Suprapubic skin (tissue), 4 donors: ENCODE results near the gene LRCH1. TPM values are rescaled to one million over a fixed set of nuclear protein-coding genes. Genes with fewer than 3 reads are reported as not detected.

Experiments
- DNase-seq, 2 donors: peaks; one replicate each; pipeline ENCODE4 v3.0.0-alpha.2; 2019; ENCODE audit warnings: low spot score in 2 of 2
- H3K27ac ChIP-seq: fragments of 200-600 bp; sonication (generic); one replicate; pipeline ENCODE4 v1.5.1; 2019
- H3K27me3 ChIP-seq: fragments of 200-600 bp; sonication (generic); one replicate; pipeline ENCODE4 v1.5.1; 2019
- H3K36me3 ChIP-seq: fragments of 200-600 bp; sonication (generic); one replicate; pipeline ENCODE4 v1.5.1; 2019
- H3K4me1 ChIP-seq: fragments of 200-600 bp; sonication (generic); one replicate; pipeline ENCODE4 v1.5.1; 2019
- H3K4me3 ChIP-seq: fragments of 200-600 bp; sonication (generic); one replicate; pipeline ENCODE4 v1.5.1; 2019; ENCODE audit warnings: mild to moderate bottlenecking
- H3K9me3 ChIP-seq: fragments of 200-600 bp; sonication (generic); one replicate; pipeline ENCODE4 v1.5.1; 2019
- EP300 ChIP-seq: sonication (generic); formaldehyde crosslinking; IDR thresholded peaks from one replicate; pipeline ENCODE4 v1.6.1; 2017; ENCODE audit warnings: antibody characterized with exemption
- POLR2A ChIP-seq, 2 donors: fragments of 450-650 bp; IDR thresholded peaks; one replicate each; pipeline ENCODE4 v1.6.1; 2017; ENCODE audit warnings: antibody characterized with exemption in 2 of 2, mild to moderate bottlenecking in 2 of 2, moderate library complexity in 2 of 2
- POLR2AphosphoS5 ChIP-seq, 3 donors: sonication (generic); formaldehyde crosslinking; IDR thresholded peaks; one replicate each; pipeline ENCODE4 v1.6.1; 2017; ENCODE audit warnings: antibody characterized with exemption in 3 of 3
- WGBS: methylation state at CpG from one replicate; pipeline ENCODE4 v1.1.5; 2018; 5-methylcytosine and 5-hydroxymethylcytosine counted together
- total RNA-seq, 4 donors: library from RNA; depleted of rRNA; stranded (reverse); fragments of >200 nt; gene quantifications; one replicate each; pipeline ENCODE4 v1.1.0, GENCODE V29; 2016
- TF ChIP-seq, protein P1 (sequence below), 2 donors: fragments of 200-600 bp in 1 of 2; fragments of 450-650 bp in 1 of 2; sonication (generic) in 1 of 2; IDR thresholded peaks; one replicate each; pipeline ENCODE4 v1.5.1; 2016 to 2019; ENCODE audit warnings: antibody characterized with exemption in 2 of 2, mild to moderate bottlenecking in 1 of 2, moderate library complexity in 1 of 2

LRCH1 gene
- total RNA-seq, 4 donors from 2014 or later = 29.1 to 44.7 (median 34.9) TPM

DNA sequence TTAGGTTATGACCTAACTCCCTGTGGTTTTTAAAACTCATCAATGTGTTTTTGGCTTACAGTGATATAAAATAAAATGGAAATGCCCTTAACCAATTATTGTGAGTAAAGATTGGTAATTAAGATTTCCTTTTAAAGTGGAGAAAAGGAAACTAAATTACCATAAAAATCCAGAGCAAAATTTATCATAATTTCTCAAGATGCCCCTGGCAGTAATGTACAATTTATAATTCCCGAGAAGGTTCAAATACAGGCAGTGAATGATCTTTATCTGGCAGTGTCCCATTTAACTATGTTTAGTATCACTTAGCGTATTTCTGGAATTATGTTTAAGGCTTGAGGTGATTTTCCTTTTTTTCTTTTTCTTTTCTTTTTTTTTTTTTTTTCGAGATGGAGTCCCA lies 182.5 kb downstream of the LRCH1 start:
- 70% methylated on average over 3 of the region's 3 CpGs for WGBS

DNA sequence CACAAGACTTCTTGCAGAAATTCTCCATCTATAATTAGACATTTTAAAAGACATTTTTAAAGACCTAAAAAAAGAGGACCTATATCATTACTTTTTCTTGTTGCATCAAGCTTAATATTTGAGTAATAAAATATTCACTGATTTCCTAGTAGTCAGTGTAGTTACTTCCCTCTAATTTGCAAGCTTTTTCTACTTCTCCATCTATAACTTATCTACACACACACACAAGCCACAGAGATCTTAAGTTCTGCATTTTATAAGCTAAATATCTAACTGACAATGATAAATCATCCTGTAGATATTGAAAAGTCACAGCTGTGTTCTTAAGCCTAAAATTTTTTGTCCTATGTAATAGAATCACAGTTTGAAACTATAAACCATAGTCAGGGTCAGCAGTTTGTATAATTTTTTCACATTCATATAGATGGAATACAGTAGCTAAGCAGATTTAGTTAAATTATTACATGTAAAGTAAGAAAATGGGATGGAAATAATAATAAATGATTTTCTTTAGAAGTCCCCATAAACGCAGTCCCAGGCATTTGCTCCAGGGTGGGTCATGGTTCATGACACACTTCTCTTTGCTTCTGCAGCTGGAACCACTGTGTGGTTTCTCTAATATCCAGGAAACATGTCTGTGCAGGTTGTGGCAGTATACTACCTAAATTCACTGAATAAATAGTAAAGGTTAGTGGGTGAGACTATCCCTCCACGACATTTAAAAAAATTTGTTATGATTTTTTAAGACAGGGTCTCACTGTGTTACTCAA lies 183.8 kb downstream of the LRCH1 start:
- 73% methylated on average over 2 of the region's 2 CpGs for WGBS

More for the DNA sequence above, 182.5 kb downstream of the LRCH1 start:
- peaks cover 60% of the 10 kb centered on the region for H3K36me3 ChIP-seq
- no peaks in the 10 kb centered on the region for H3K9me3 ChIP-seq
- no peaks in the 10 kb centered on the region for H3K4me1 ChIP-seq
- no peak overlapping the region for H3K4me3 ChIP-seq
- no peak overlapping the region for H3K27ac ChIP-seq
- TF ChIP-seq POLR2A (IDR thresholded peaks at IDR 0.05) (no peak), EP300 (no peak), POLR2AphosphoS5 (IDR thresholded peaks at IDR 0.05) (no peak)
- no peak for DNase-seq
- H3K27me3 ChIP-seq = no peaks in the 10 kb centered on the region

DNA sequence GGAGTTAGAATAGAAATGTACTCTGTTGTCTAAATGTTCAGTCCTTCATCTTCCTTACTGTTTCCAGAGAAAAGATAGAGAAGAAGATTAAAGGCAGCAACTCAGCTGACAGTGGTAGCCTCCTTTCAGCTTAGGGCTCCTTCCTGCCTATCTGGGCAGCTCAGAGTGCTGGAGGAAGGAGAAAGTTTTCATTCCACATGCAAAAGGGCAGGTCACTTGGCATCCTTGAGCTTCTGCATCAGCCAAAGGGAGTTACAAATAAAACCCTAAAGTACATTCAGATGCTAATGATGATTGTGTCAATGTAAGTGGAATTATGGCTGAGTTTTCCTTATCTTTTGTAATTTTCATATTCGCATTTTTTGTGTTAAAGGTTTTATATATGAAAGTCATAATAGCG lies 185.1 kb downstream of the LRCH1 start:
- TF ChIP-seq EP300 (no peak), POLR2AphosphoS5 (IDR thresholded peaks at IDR 0.05) (no peak), POLR2A (IDR thresholded peaks at IDR 0.05) (no peak)
- TF ChIP-seq, protein P1, sequence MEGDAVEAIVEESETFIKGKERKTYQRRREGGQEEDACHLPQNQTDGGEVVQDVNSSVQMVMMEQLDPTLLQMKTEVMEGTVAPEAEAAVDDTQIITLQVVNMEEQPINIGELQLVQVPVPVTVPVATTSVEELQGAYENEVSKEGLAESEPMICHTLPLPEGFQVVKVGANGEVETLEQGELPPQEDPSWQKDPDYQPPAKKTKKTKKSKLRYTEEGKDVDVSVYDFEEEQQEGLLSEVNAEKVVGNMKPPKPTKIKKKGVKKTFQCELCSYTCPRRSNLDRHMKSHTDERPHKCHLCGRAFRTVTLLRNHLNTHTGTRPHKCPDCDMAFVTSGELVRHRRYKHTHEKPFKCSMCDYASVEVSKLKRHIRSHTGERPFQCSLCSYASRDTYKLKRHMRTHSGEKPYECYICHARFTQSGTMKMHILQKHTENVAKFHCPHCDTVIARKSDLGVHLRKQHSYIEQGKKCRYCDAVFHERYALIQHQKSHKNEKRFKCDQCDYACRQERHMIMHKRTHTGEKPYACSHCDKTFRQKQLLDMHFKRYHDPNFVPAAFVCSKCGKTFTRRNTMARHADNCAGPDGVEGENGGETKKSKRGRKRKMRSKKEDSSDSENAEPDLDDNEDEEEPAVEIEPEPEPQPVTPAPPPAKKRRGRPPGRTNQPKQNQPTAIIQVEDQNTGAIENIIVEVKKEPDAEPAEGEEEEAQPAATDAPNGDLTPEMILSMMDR (IDR thresholded peaks at IDR 0.05) = no peak

More for the DNA sequence above, 183.8 kb downstream of the LRCH1 start:
- no peak overlapping the region for H3K27ac ChIP-seq
- no peak for TF ChIP-seq EP300
- TF ChIP-seq POLR2AphosphoS5 (IDR thresholded peaks at IDR 0.05) = no peak
- TF ChIP-seq POLR2A (IDR thresholded peaks at IDR 0.05) = no peak
- TF ChIP-seq, protein P1 (IDR thresholded peaks at IDR 0.05) = no peak
- H3K4me1 ChIP-seq = no peaks in the 10 kb centered on the region
- H3K27me3 ChIP-seq = no peaks in the 10 kb centered on the region
- DNase-seq = no peak
- H3K36me3 ChIP-seq = peaks cover 61% of the 10 kb centered on the region
- H3K4me3 ChIP-seq = no peak overlapping the region
- no peaks in the 10 kb centered on the region for H3K9me3 ChIP-seq

DNA sequence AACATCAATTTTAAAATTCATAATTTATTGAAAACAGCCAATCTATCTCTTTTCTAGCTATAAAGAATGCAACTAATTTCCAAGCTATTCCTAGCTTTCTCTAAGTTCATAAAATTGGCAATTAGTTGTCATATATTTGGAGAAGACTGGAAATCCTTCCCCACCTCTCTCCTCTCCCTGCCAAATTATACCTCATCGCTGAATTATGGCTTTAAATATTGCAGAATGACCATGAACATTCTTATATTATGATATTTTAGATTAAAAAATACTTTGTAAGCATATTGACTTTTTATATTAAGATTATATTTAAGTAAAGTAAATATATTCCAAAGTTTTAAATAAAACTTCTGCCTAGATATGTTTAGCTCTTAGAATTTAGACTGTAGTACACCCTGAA lies 185.8 kb downstream of the LRCH1 start:
- WGBS = 87% methylated on average over 1 of the region's 1 CpG
- TF ChIP-seq, protein P1 (IDR thresholded peaks at IDR 0.05) = no peak
- Histone ChIP-seq H3K27ac (no peak overlapping the region), H3K4me3 (no peak overlapping the region), H3K36me3 (peaks cover 57% of the 10 kb centered on the region), H3K27me3 (no peaks in the 10 kb centered on the region), H3K9me3 (no peaks in the 10 kb centered on the region), H3K4me1 (no peaks in the 10 kb centered on the region)
- DNase-seq = no peak

More for the DNA sequence above, 185.1 kb downstream of the LRCH1 start:
- Histone ChIP-seq H3K4me1 (no peaks in the 10 kb centered on the region), H3K4me3 (no peak overlapping the region), H3K27me3 (no peaks in the 10 kb centered on the region), H3K36me3 (peaks cover 58% of the 10 kb centered on the region), H3K27ac (no peak overlapping the region), H3K9me3 (no peaks in the 10 kb centered on the region)
- 93% methylated on average over 2 of the region's 2 CpGs for WGBS
- no peak for DNase-seq

DNA sequence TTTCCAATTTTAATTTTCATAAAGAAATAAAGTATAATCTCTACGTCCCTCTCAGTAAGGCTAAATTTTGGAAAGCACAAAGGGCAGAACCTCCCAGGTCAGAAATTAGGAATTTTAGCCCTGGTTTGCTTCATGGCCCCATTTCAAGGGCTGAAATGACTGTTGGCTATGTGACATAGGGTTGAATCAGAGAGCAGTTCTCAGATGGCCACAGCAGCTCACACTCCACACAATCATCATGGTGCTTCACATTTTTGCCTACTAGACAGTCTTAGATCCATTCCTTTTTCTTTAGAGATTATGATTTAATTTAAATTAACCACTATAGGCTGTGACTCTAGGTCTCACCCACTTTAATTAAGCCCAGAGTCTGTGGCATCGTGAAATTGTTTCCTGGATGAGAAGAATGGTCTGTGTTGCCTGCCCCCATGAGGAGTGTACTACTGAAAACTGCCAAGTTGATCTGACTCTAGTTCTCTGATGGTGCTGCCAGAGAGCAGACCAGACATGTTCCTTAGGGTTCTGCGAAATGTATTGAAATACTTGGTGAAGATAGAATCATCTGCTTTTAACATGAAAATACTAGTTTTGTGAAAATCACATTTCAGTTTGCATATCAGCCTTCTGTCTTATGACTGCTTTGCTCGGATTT lies 186.6 kb downstream of the LRCH1 start:
- H3K9me3 ChIP-seq = no peaks in the 10 kb centered on the region
- no peaks in the 10 kb centered on the region for H3K4me1 ChIP-seq
- H3K27me3 ChIP-seq = no peaks in the 10 kb centered on the region
- H3K4me3 ChIP-seq = no peak overlapping the region
- no peak overlapping the region for H3K27ac ChIP-seq
- 87% methylated on average over 4 of the region's 4 CpGs for WGBS
- no peak for TF ChIP-seq POLR2AphosphoS5 (IDR thresholded peaks at IDR 0.05)
- TF ChIP-seq, protein P1 (IDR thresholded peaks at IDR 0.05) = no peak
- no peak for TF ChIP-seq EP300
- no peak for TF ChIP-seq POLR2A (IDR thresholded peaks at IDR 0.05)
- DNase-seq = no peak
- H3K36me3 ChIP-seq = peaks cover 59% of the 10 kb centered on the region
